ENCODE results near the gene GAB1.

GAB1 gene

DNA sequence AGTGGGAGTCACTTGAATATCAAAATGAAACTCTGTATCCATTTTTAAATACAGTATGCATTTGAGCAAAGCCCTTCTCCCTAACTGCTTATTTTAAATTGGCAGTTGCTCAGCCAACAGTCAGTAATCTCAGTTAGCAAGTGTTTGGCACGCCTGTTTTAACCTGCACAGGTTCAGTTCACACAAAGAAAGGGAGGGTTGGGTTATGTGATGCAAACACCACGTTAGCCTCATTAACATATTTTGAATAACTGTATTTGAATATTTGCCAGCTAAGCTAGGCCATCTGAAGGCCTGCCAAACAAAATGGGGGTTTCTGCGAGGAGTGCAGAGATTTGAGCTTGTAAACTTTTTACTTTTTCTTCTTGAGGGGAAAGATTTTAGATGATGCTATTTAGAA is 19.8 kb downstream of the GAB1 start:
- Histone ChIP-seq H3K36me3 (ENCODE audit: low read length) (no peaks in the 10 kb centered on the region), H3K9me3 (ENCODE audit: insufficient read depth, low read length) (no peaks in the 10 kb centered on the region), H3K9me2 (replicated peaks; ENCODE audit: insufficient read depth, low read length) (no peaks in the 10 kb centered on the region), H3K27me3 (ENCODE audit: low read length) (no peaks in the 10 kb centered on the region), H3K4me3 (ENCODE audit: insufficient read depth, low read length, poor library complexity, severe bottlenecking) (no peak overlapping the region), H2AFZ (ENCODE audit: low read depth, low read length, severe bottlenecking) (no peak overlapping the region), H3K79me2 (ENCODE audit: insufficient read depth, low read length) (no peaks in the 10 kb centered on the region), H3K9ac (ENCODE audit: low read length) (no peak overlapping the region), H4K20me1 (ENCODE audit: low read depth, low read length) (no peaks in the 10 kb centered on the region), H3F3A (ENCODE audit: insufficient read depth) (no peaks in the 10 kb centered on the region), H3K4me2 (ENCODE audit: low read depth, low read length, poor library complexity, severe bottlenecking) (no peak overlapping the region), H3K27ac (ENCODE audit: low read depth, low read length) (no peak overlapping the region)
- TF ChIP-seq CTCF (IDR thresholded peaks at IDR 0.05; ENCODE audit: insufficient read depth, low read length, poor library complexity, severe bottlenecking) (no peak), EZH2phosphoT487 (conservative IDR thresholded peaks at IDR 0.05; ENCODE audit: low read length) (no peak)

DNA sequence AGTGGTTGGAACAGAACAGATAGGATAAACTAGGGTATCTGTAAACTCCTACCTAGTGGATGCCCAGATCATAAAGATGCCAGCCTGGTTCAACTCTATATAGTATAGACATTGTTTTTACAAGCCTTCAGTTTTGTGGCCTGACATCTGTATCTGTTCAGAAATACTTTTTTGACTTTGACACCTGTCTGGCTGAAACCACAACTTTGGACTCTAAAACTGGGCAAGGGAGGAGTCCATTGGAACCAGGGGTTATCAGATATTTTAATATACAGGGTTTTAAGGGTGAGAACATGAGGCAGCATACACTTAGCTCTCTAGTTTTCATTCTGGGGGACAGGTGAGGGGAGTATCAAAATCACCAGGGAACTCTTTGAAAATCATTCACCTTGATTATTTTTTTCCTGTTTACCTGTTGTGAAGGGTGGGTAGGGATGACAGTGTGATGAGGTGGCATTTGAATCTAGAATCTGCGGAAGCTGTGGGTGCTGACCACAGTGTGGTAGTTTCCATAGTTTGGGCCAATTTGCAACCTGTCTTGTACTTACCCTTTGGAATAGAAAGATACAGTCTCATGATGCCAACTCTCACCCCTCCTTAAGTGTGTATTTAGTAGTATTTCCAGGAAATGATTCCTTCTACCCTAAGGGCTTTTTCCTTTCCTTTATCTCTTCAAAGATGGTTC is 20.6 kb downstream of the GAB1 start:
- H3K9ac ChIP-seq (ENCODE audit: low read length), result no peak overlapping the region
- H3K4me3 ChIP-seq (ENCODE audit: insufficient read depth, low read length, poor library complexity, severe bottlenecking), result no peak overlapping the region
- no peak overlapping the region for H3K4me2 ChIP-seq (ENCODE audit: low read depth, low read length, poor library complexity, severe bottlenecking)
- no peaks in the 10 kb centered on the region for H3K36me3 ChIP-seq (ENCODE audit: low read length)
- no peak for TF ChIP-seq EZH2phosphoT487 (conservative IDR thresholded peaks at IDR 0.05; ENCODE audit: low read length)
- no peak for TF ChIP-seq CTCF (IDR thresholded peaks at IDR 0.05; ENCODE audit: insufficient read depth, low read length, poor library complexity, severe bottlenecking)
- no peak overlapping the region for H2AFZ ChIP-seq (ENCODE audit: low read depth, low read length, severe bottlenecking)
- no peaks in the 10 kb centered on the region for H3K9me2 ChIP-seq (replicated peaks; ENCODE audit: insufficient read depth, low read length)
- H3K27ac ChIP-seq (ENCODE audit: low read depth, low read length), result no peak overlapping the region
- H3K9me3 ChIP-seq (ENCODE audit: insufficient read depth, low read length), result no peaks in the 10 kb centered on the region
- H3K27me3 ChIP-seq (ENCODE audit: low read length), result no peaks in the 10 kb centered on the region
- H3K79me2 ChIP-seq (ENCODE audit: insufficient read depth, low read length), result no peaks in the 10 kb centered on the region
- H3F3A ChIP-seq (ENCODE audit: insufficient read depth), result no peaks in the 10 kb centered on the region
- H4K20me1 ChIP-seq (ENCODE audit: low read depth, low read length), result no peaks in the 10 kb centered on the region

- Histone ChIP-seq H4K20me1 (ENCODE audit: low read depth, low read length) (no peaks in the 10 kb centered on the region), H3F3A (ENCODE audit: insufficient read depth) (no peaks in the 10 kb centered on the region), H3K4me3 (ENCODE audit: insufficient read depth, low read length, poor library complexity, severe bottlenecking) (no peak overlapping the region), H3K27ac (ENCODE audit: low read depth, low read length) (no peak overlapping the region), H3K36me3 (ENCODE audit: low read length) (no peaks in the 10 kb centered on the region), H3K9me3 (ENCODE audit: insufficient read depth, low read length) (no peaks in the 10 kb centered on the region), H3K4me2 (ENCODE audit: low read depth, low read length, poor library complexity, severe bottlenecking) (peak overlapping the region; percentile 52), H3K27me3 (ENCODE audit: low read length) (no peaks in the 10 kb centered on the region), H3K9me2 (replicated peaks; ENCODE audit: insufficient read depth, low read length) (no peaks in the 10 kb centered on the region), H2AFZ (ENCODE audit: low read depth, low read length, severe bottlenecking) (peak overlapping the region; percentile 56), H3K79me2 (ENCODE audit: insufficient read depth, low read length) (no peaks in the 10 kb centered on the region), H3K9ac (ENCODE audit: low read length) (no peak overlapping the region)
- no peak for TF ChIP-seq CTCF (IDR thresholded peaks at IDR 0.05; ENCODE audit: insufficient read depth, low read length, poor library complexity, severe bottlenecking)
- no peak for TF ChIP-seq EZH2phosphoT487 (conservative IDR thresholded peaks at IDR 0.05; ENCODE audit: low read length)
Measured at GRCh38 chr4:143358419-143358818, 21.7 kb downstream of the GAB1 start.

Data from SU-DHL-6 (cell line).